GM19043 (cell line): ENCODE measurements around the gene CNNM2.
A peak's percentile ranks its signal among the peaks of the same experiment; 100 is the strongest.
"Not testable (repeated sequence)": the region's sequence is repeated elsewhere in the genome, so short reads cannot be mapped to it uniquely, and the experiment has no call there.

Experiments used
- ATAC-seq: cut with Tn5 transposase; IDR thresholded peaks from one replicate; pipeline ENCODE4 v1.9.1; 2021; ENCODE audit warnings: low read depth; ENCODE audit not compliant: unreplicated experiment

CNNM2 gene

GRCh38 chr10:103021900-103022293 lies 103.8 kb downstream of the CNNM2 start:
- ATAC-seq, result no peak

GRCh38 chr10:103025696-103026095 lies 107.6 kb downstream of the CNNM2 start:
- no peak for ATAC-seq

GRCh38 chr10:103038570-103038969 lies 120.5 kb downstream of the CNNM2 start:
- ATAC-seq, result no peak

- no peak for ATAC-seq
Observed at GRCh38 chr10:103040418-103040817, 122.3 kb downstream of the CNNM2 start.

- no peak for ATAC-seq
Observed at GRCh38 chr10:103041391-103041790, 123.3 kb downstream of the CNNM2 start.

GRCh38 chr10:103042129-103042528 lies 124.0 kb downstream of the CNNM2 start:
- no peak for ATAC-seq

- no peak for ATAC-seq
Observed at GRCh38 chr10:103042908-103043307, 124.8 kb downstream of the CNNM2 start.

- no peak for ATAC-seq
Observed at GRCh38 chr10:103044942-103045489, 126.9 kb downstream of the CNNM2 start.

GRCh38 chr10:103045961-103046360 lies 127.9 kb downstream of the CNNM2 start:
- no peak for ATAC-seq

- no peak for ATAC-seq
Observed at GRCh38 chr10:103047381-103047780, 129.3 kb downstream of the CNNM2 start.

GRCh38 chr10:103049237-103049636 lies 131.1 kb downstream of the CNNM2 start:
- ATAC-seq, result no peak

GRCh38 chr10:103053659-103054581 lies 135.8 kb downstream of the CNNM2 start:
- ATAC-seq, result peak; percentile 84

- no peak for ATAC-seq
Observed at GRCh38 chr10:103054621-103055020, 136.5 kb downstream of the CNNM2 start.

GRCh38 chr10:103055105-103055504 lies 137.0 kb downstream of the CNNM2 start:
- no peak for ATAC-seq

- no peak for ATAC-seq
Observed at GRCh38 chr10:103058034-103058433, 139.9 kb downstream of the CNNM2 start.

- no peak for ATAC-seq
Observed at GRCh38 chr10:103060575-103060974, 142.5 kb downstream of the CNNM2 start.

- ATAC-seq, result no peak
Observed at GRCh38 chr10:103062854-103063590, 144.9 kb downstream of the CNNM2 start.

GRCh38 chr10:103064956-103065355 lies 146.9 kb downstream of the CNNM2 start:
- no peak for ATAC-seq

- ATAC-seq, result no peak
Observed at GRCh38 chr10:103066141-103067098, 148.3 kb downstream of the CNNM2 start.

GRCh38 chr10:103067099-103067477 lies 149.0 kb downstream of the CNNM2 start:
- not testable (repeated sequence) for ATAC-seq
